ENCODE data around the gene CLDND1.
"Not testable (repeated sequence)": the region's sequence is repeated elsewhere in the genome, so short reads cannot be mapped to it uniquely, and the experiment has no call there.

CLDND1 gene

DNA sequence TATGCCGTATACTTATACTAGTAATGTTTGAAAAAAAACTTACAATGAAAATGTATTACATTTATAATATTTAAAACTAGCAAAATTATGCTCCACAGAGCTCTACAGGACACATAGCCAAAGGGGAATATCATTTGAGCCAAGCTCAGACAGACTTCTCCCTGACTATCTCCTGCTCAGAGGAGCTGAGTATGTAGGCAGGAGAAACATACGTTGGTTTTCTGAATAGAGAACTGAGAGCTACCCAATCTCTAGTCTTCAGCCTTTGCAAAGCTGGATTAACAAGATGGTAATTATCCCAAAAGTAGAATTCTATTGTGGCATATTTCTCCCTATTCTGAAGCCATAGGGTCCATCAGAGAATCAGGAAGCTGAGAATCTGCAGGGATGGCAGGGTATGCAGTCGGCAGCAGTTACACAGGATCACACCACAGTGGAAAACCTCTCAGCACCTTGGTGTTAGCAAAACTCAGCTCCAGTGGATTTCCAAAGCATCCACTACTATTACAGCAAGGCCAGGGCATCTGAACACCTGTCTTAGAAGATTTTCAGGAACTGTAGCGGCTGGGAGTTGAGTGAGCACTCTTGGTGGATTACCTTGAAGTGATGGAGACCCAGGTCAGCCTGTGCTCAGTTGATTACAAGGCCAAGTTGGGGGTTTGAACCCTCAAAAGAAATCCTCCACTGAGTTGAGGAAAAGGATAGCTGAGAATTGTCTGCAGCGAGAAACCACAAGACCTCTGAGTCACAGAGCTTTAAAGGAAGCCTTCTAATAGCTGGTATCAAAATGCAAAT is 39.2 kb upstream of the CLDND1 start:
- no peak overlapping the region for H3K27ac ChIP-seq
- TF ChIP-seq, protein P1, sequence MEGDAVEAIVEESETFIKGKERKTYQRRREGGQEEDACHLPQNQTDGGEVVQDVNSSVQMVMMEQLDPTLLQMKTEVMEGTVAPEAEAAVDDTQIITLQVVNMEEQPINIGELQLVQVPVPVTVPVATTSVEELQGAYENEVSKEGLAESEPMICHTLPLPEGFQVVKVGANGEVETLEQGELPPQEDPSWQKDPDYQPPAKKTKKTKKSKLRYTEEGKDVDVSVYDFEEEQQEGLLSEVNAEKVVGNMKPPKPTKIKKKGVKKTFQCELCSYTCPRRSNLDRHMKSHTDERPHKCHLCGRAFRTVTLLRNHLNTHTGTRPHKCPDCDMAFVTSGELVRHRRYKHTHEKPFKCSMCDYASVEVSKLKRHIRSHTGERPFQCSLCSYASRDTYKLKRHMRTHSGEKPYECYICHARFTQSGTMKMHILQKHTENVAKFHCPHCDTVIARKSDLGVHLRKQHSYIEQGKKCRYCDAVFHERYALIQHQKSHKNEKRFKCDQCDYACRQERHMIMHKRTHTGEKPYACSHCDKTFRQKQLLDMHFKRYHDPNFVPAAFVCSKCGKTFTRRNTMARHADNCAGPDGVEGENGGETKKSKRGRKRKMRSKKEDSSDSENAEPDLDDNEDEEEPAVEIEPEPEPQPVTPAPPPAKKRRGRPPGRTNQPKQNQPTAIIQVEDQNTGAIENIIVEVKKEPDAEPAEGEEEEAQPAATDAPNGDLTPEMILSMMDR (IDR thresholded peaks at IDR 0.05) = no peak
- TF ChIP-seq ZFX (IDR thresholded peaks at IDR 0.05; ENCODE audit: borderline replicate concordance) = no peak

DNA sequence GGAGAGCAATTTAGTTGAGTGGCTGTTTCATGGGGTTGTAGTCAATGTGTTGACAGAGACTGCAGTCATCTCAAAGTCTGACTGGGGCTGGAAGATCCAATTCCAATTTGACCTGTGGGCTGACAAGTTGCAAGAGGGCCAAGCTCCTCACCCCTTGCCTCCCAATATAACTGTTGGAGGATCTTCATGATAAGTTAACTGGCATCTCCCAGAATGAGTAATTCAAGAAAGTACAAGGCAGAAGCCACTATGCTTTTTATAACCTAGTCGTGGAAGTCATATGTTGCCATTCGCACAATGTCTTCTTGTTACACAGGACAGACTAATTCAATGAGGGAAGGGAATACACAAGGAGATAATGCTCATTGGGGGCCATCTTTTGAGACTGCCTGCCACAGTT is 38.2 kb upstream of the CLDND1 start:
- H3K27ac ChIP-seq = no peak overlapping the region
- no peak for TF ChIP-seq ZFX (IDR thresholded peaks at IDR 0.05; ENCODE audit: borderline replicate concordance)
- TF ChIP-seq, protein P1 (IDR thresholded peaks at IDR 0.05) = no peak

DNA sequence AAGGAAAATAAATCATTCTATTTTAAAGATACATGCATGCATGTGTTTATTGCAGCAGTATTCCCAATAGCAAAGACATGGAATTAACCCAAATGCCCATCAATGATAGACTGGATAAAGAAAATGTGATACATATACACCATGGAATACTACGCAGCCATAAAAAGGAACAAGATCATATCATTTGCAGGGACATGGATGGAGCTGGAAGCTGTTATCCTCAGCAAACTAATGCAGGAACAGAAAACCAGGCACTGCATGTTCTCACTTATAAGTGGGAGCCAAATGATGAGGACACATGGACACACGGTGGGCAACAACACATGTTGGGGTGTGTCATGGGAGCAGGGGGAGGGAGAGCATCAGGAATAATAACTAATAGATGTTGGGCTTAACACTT is 37.1 kb upstream of the CLDND1 start:
- not testable (repeated sequence) for H3K27ac ChIP-seq

DNA sequence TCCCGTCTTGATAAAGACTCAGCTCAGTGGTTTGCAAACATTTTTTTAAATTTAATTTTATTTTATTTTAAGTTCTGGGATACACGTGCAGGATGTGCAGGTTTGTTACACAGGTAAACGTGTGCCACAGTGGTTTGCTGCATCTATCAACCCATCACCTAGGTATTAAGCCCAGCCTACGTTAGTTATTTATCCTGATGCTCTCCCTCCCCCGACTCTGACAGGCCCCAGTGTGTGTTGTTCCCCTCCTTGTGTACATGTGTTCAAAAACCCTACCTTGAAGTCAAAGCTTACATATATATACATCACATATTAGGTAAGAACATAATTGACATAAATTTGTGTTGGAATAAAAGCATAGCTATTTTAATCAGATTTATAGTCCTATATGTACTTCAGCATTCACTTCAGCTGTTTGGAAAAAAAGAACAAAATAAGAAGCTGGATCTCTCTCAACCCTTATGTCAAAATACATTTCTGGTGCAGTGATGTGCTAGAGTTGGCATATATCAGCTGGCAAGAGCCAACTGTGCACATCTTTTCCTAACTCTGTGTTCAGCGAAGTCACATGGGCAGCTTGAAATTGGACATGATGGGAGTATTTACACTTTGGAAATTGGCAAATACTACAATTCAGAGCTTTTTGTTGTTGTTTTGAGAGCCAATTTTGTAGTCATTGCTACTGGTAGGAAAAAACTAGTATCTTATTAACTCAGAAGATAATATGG is 35.6 kb upstream of the CLDND1 start:
- no peak for TF ChIP-seq ZFX (IDR thresholded peaks at IDR 0.05; ENCODE audit: borderline replicate concordance)
- TF ChIP-seq, protein P1 (IDR thresholded peaks at IDR 0.05) = no peak
- H3K27ac ChIP-seq = no peak overlapping the region

DNA sequence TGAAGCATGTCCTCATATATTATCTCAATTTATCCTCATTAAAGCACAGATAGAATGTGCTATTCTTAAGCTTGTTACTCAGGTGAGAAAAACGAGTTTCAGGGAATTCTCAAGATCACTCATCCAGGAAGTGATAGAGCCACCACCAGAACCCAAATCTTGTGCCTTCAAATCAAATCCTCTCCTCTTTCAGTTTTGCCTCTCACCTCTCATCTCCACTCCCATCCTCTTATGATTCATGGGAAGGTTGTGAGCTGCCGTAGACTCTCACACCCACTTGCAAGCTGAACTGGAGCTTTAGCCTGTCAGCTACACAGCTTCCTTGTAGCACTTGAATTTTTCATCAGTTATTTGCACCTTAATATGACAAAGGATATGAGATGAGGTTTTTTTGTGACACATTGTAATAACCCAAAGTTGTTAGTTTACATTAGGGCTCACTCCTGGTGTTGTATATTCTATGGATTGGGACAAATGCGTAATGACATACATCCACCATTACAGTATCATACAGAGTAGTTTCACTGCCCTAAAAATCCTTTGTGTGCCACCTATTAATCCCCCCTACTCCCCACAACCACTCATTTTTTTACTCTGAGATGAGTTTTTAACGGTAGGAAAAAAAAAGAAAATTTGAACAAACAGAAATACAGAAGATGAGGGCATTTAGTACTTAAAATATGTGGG is 34.8 kb upstream of the CLDND1 start:
- H3K27ac ChIP-seq = no peak overlapping the region
- TF ChIP-seq, protein P1 (IDR thresholded peaks at IDR 0.05) = no peak
- TF ChIP-seq ZFX (IDR thresholded peaks at IDR 0.05; ENCODE audit: borderline replicate concordance) = no peak

DNA sequence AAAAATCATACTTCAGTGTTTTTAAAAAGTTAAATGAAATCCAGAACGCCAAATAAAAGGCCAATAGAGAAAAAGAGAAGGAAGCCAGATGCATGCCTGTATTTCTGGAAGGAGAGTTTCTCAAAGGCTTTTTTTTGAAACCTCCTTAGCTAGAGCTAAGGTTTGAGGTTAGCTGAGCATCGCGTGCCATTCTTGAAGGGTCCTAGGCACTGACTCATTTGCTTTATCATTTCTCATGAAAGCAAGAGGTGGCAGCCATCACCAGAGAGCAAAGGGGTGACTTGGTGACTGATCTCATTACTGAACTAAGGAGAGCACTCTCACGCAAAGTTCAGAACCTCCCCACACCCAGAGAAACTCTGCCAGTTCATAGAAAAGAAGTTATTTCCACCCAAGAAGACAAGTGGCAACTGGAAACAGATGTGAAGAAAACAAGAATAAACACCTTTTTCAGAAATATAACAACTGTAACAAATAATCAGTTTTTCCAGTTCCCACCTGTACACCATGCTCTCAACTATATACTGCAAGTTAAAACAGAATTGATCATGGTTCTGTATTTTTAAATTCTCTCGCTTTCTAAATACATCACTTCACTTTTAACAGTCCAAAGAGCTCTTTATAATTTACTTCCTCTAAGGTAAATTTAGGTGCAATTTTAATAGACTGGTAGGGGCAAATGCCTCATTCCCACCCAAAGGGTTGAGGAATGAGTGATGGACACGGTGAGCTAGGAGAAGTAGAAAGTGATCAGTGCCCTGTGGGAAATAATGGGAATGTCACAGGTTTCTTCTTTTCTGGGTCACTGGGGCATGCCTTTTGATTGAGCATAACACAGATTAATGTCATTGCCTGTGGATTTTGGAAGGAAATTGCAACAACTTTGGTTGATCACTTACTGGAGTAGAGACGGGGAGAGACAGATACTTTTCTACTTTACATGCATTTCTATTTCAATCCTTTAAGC is 33.7 kb upstream of the CLDND1 start:
- TF ChIP-seq, protein P1 (IDR thresholded peaks at IDR 0.05) = no peak
- TF ChIP-seq ZFX (IDR thresholded peaks at IDR 0.05; ENCODE audit: borderline replicate concordance) = no peak

DNA sequence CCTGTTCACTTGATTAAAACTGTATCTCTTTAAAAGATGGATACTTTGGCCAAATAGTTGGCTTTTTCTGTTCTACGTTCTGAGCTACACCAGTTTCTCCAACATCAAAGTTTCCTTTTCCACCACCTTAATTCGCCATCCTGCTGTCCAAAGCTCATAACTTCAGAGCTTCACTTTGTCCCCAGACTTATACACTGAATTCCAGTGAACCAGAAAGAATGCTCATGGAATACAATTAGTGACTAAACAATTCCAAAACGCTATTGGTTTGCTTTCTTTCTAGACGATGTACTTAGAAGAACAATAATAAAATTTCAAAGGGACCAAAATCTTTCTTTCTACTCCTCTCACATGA is 32.3 kb upstream of the CLDND1 start:
- H3K27ac ChIP-seq = no peak overlapping the region
- TF ChIP-seq ZFX (IDR thresholded peaks at IDR 0.05; ENCODE audit: borderline replicate concordance) = no peak
- TF ChIP-seq, protein P1 (IDR thresholded peaks at IDR 0.05) = no peak

More for the DNA sequence above, 33.7 kb upstream of the CLDND1 start:
- H3K27ac ChIP-seq = no peak overlapping the region

Data from 22Rv1 (cell line).